Nasal cavity respiratory epithelium epithelial cell of viscerocranial mucosa (primary cell): ENCODE data around the gene OR1N1. TPM values are rescaled to one million over a fixed set of nuclear protein-coding genes. Genes with fewer than 3 reads are reported as not detected.

Experiments
- total RNA-seq: library from RNA; depleted of rRNA; stranded (reverse); fragments of >200 nt; gene quantifications from 2 replicates; pipeline ENCODE4 v1.2.3, GENCODE V29; 2014

OR1N1 gene, protein sequence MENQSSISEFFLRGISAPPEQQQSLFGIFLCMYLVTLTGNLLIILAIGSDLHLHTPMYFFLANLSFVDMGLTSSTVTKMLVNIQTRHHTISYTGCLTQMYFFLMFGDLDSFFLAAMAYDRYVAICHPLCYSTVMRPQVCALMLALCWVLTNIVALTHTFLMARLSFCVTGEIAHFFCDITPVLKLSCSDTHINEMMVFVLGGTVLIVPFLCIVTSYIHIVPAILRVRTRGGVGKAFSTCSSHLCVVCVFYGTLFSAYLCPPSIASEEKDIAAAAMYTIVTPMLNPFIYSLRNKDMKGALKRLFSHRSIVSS
- total RNA-seq: not detected in 2 replicates

DNA sequence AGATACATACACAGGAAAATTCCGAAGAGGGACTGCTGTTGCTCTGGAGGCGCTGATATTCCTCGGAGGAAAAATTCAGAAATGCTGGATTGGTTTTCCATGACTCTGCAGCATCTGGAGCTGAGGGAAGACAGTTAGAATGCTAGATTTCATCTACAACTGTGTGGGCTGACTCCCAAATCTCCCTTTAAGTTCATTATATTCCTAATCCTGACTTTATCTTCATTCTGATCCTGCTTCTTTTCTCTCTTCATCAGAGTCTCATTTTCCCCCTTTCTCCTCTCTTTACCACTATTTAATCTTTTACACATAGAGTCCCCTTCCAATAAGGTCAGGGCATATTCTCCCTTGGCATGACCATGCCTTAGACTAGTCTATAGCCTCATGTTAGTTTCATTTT, at the start of gene OR1N1:
OR1N1 (minus strand) TSS at position 101 of the 400 bp plus-strand sequence; CDS start at position 101, 0 bp downstream.

DNA sequence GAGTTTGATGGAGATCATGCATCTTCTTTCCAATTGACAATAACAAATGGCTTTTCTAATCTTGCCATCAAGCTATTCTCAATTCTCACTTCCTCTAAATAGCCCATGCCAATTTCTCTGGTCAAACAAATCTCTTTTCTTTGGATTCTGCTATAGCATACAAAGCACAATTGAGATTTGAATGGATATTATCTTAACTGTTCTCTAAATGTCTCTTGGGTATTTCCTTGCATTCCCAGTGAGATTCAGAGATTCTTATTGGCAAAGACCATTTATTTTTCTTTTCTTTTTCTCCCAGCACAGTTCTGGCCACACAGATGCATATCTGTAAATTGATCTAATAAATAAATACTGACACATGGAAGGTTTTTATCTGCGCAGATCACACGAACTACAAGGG, 25.7 kb upstream of the OR1N1 start, which contains the start of gene OR1N2:
OR1N2 (plus strand) TSS at position 301 of the 400 bp plus-strand sequence. CDS start 100 bp downstream, outside the sequence.

DNA sequence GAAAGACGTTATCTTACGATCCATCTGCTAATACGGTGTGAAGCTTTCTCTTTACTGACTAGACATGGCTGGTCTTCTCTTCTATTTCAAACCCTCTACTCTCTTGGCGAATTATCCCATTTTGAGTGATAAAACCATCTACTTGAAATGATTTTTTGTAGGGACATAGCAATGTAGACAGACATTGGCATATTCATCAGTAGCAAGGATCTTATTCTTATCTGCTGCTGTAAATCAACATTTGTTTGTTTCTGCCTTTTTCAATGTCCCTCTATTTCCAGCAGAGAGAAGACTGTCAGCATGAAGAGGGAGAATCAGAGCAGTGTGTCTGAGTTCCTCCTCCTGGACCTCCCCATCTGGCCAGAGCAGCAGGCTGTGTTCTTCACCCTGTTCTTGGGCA, 8.3 kb downstream of the OR1N1 start, which contains the start of gene OR1J4:
OR1J4 (plus strand) TSS at position 301 of the 400 bp plus-strand sequence; CDS start at position 301, 0 bp downstream.

DNA sequence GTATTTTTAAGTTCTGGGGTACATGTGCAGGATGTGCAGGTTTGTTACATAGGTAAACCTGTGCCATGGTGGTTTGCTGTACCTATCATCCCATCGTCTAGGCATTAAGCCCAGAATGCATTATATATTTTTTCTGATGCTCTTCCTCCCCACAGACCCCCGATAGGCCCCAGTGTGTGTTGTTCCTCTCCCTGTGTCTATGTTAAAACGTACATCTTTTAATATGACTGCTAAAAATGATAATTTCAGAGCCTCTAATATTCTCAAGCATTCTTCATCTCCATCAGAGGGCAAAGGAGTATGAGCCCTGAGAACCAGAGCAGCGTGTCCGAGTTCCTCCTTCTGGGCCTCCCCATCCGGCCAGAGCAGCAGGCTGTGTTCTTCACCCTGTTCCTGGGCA, 16.6 kb downstream of the OR1N1 start, which contains the start of gene OR1J2:
OR1J2 (plus strand) TSS at position 301 of the 400 bp plus-strand sequence; CDS start at position 301, 0 bp downstream.

DNA sequence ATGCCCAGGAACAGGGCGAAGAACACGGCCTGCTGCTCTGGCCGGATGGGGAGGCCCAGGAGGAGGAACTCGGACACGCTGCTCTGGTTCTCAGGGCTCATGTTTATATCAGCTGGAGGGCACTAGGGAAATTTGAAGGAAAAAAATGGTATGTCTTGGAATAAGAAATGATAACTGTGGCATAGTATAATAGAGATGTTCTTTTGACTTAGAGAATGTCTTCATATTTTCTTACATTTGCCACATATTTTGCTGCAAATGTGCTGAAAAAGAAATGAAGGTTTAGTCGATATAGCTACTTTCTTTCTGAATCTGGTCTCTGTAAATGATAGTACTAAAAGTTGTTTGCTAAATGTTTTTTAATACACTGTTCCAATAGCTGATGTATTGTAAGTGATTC, 49.3 kb downstream of the OR1N1 start, which contains the start of gene OR1J1:
OR1J1 (minus strand) TSS at position 101 of the 400 bp plus-strand sequence; CDS start at position 101, 0 bp downstream.

Other genes starting within 250 kb of the OR1N1 start
- gene PTGS1, start 156.3 kb downstream of the OR1N1 start, total RNA-seq: 0.28 and 0.34 TPM in 2 replicates
- not detected in 2 replicates for gene OR1J1, start 49.4 kb downstream of the OR1N1 start, total RNA-seq
- not detected in 2 replicates for gene OR1J2, start 16.5 kb downstream of the OR1N1 start, total RNA-seq
- not detected in 2 replicates for gene OR1J4, start 8.2 kb downstream of the OR1N1 start, total RNA-seq
- not detected in 2 replicates for gene OR1N2, start 25.8 kb upstream of the OR1N1 start, total RNA-seq
- gene OR1L8, start 56.1 kb upstream of the OR1N1 start, total RNA-seq: not detected in 2 replicates
- gene OR1Q1, start 87.4 kb upstream of the OR1N1 start, total RNA-seq: not detected in 2 replicates
- gene OR1B1, start 130.3 kb upstream of the OR1N1 start, total RNA-seq: not detected in 2 replicates
- gene OR1L1, start 134.4 kb upstream of the OR1N1 start, total RNA-seq: not detected in 2 replicates
- gene OR1L3, start 147.8 kb upstream of the OR1N1 start, total RNA-seq: not detected in 2 replicates
- not detected in 2 replicates for gene OR1L4, start 196.7 kb upstream of the OR1N1 start, total RNA-seq
- gene OR1L6, start 215.0 kb upstream of the OR1N1 start, total RNA-seq: not detected in 2 replicates